Thoracic aorta (tissue), 2 donors: ENCODE data around the gene ABCA13. TPM values are rescaled to one million over a fixed set of nuclear protein-coding genes. Genes with fewer than 3 reads are reported as not detected.

Experiments used
- ATAC-seq: fragments of 150-250 bp; one replicate; pipeline ENCODE4 v1.8.0; 2017; ENCODE audit warnings: low read depth; ENCODE audit not compliant: insufficient number of reproducible peaks, low FRiP score
- DNase-seq: peaks from one replicate; pipeline ENCODE4 v3.0.0-alpha.2; 2020; ENCODE audit warnings: low spot score
- H3K27ac ChIP-seq, 2 donors: fragments of 200-600 bp; sonication (generic); 1 replicate in 1 of 2; 2 replicates in 1 of 2; pipeline ENCODE4 v1.5.1; 2016; ENCODE audit warnings: mild to moderate bottlenecking in 2 of 2, moderate library complexity in 2 of 2
- H3K27me3 ChIP-seq: fragments of 200-600 bp; sonication (generic); replicated peaks from 2 replicates; pipeline ENCODE4 v1.6.0; 2016; ENCODE audit warnings: mild to moderate bottlenecking; ENCODE audit not compliant: insufficient read depth
- H3K36me3 ChIP-seq: fragments of 200-600 bp; sonication (generic); one replicate; pipeline ENCODE4 v1.5.1; 2016
- H3K4me1 ChIP-seq, 2 donors: fragments of 200-600 bp; sonication (generic); 1 replicate in 1 of 2; 2 replicates in 1 of 2; pipeline versions ENCODE4 v1.5.1 to v1.6.0; 2016; ENCODE audit warnings: low read depth in 2 of 2, mild to moderate bottlenecking in 1 of 2; ENCODE audit not compliant: control insufficient read depth in 1 of 2
- H3K4me3 ChIP-seq: fragments of 200-600 bp; sonication (generic); 2 replicates; pipeline ENCODE4 v1.5.1; 2016; ENCODE audit warnings: mild to moderate bottlenecking
- H3K9me3 ChIP-seq: fragments of 200-600 bp; sonication (generic); 2 replicates; pipeline ENCODE4 v1.5.1; 2016
- total RNA-seq, 2 donors: library from RNA; depleted of rRNA; stranded (reverse); fragments of >200 nt; gene quantifications; one replicate each; pipeline versions ENCODE4 v1.1.0 to v1.2.3, GENCODE V29; 2016
- TF ChIP-seq, protein P1 (sequence below): fragments of 200-600 bp; sonication (generic); IDR thresholded peaks from one replicate; pipeline ENCODE4 v1.5.1; 2019; ENCODE audit warnings: antibody characterized with exemption

ABCA13 gene
- total RNA-seq, 2 donors from 2014 or later: not detected

DNA sequence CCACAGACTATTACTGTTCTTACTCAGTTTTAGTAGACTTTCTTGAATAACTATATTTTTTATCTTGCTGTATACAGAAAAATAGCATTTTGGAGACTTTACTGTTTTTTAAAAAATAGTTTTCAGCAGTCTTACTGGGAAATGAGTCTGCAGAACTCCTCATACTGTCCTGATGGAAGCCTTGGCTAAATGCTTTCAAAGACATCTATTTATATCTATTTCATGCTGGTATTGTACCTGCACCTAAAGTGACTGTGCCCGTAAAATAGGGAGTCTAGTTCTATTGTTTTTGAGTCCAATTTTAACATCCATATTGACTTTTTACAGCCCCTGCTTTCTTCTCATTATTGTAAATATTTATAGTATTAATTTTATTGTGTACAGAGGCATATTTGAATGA, 464.5 kb downstream of the ABCA13 start:
- ATAC-seq: no peak
- DNase-seq: no peak
- TF ChIP-seq, protein P1, sequence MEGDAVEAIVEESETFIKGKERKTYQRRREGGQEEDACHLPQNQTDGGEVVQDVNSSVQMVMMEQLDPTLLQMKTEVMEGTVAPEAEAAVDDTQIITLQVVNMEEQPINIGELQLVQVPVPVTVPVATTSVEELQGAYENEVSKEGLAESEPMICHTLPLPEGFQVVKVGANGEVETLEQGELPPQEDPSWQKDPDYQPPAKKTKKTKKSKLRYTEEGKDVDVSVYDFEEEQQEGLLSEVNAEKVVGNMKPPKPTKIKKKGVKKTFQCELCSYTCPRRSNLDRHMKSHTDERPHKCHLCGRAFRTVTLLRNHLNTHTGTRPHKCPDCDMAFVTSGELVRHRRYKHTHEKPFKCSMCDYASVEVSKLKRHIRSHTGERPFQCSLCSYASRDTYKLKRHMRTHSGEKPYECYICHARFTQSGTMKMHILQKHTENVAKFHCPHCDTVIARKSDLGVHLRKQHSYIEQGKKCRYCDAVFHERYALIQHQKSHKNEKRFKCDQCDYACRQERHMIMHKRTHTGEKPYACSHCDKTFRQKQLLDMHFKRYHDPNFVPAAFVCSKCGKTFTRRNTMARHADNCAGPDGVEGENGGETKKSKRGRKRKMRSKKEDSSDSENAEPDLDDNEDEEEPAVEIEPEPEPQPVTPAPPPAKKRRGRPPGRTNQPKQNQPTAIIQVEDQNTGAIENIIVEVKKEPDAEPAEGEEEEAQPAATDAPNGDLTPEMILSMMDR: no peak
- Histone ChIP-seq H3K4me3 (no peak overlapping the region), H3K36me3 (no peaks in the 10 kb centered on the region), H3K27ac (no peak overlapping the region), H3K9me3 (no peaks in the 10 kb centered on the region), H3K27me3 (no peaks in the 10 kb centered on the region), H3K4me1 (no peaks in the 10 kb centered on the region)

DNA sequence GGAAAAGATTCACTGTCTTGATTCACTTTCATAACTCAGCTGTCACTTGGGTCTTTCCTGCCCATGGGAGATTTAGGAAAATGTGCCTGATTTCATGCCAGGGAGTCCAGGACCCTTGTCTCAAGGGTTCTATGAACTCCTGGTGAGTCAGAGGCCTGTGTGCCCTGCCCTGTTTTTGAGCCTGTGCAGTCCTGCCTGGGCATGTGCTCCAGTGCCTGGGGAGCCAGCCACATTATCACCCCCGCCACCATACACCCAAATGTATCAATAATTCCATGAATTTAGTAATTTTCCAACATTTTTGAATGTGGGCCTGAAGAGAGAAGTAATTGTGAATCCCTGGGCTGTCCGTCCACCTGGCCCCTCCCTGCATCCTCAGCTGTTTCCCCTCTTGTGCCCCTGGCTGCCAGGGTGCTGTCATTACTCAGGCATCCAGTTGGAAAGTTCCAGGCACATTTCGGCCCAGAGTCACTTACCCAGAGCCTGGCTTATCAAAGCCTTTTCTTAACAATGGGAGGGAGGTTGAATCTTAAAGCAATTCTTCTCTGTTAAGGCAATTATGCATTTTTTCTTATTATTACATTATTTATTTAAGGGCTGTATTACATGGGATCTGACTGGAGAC, 465.2 kb downstream of the ABCA13 start:
- no peak overlapping the region for H3K27ac ChIP-seq
- no peak for ATAC-seq

DNA sequence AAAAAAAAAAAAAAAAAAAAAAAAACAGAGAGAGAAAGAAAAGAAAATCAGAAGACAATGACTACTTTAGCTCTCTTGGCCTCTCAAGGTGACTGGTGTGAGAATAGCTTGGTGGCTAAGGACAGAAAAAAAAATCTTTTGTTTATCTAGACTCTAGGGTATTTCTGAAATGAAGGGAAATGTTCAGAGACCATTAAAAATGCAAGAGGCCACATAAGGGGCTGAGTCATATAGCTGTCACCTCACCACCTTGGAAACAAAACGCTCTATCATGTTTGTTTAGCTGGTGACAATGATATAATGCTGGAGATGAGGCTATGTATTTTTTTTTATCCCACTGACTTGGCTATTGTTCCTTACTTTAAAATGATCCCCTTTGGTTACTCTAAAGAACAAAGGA, 466.1 kb downstream of the ABCA13 start:
- H3K9me3 ChIP-seq: no peaks in the 10 kb centered on the region
- no peaks in the 10 kb centered on the region for H3K4me1 ChIP-seq
- TF ChIP-seq, protein P1: no peak
- no peak overlapping the region for H3K4me3 ChIP-seq
- ATAC-seq: no peak
- no peaks in the 10 kb centered on the region for H3K36me3 ChIP-seq
- no peak overlapping the region for H3K27ac ChIP-seq
- no peak for DNase-seq
- H3K27me3 ChIP-seq: no peaks in the 10 kb centered on the region

More for the DNA sequence above, 465.2 kb downstream of the ABCA13 start:
- H3K27me3 ChIP-seq: no peaks in the 10 kb centered on the region
- TF ChIP-seq, protein P1: no peak
- H3K9me3 ChIP-seq: no peaks in the 10 kb centered on the region
- no peak for DNase-seq
- no peaks in the 10 kb centered on the region for H3K4me1 ChIP-seq
- H3K36me3 ChIP-seq: no peaks in the 10 kb centered on the region
- H3K4me3 ChIP-seq: no peak overlapping the region

- H3K9me3 ChIP-seq: no peaks in the 10 kb centered on the region
- DNase-seq (no peak), ATAC-seq (no peak)
- H3K27ac ChIP-seq: no peak overlapping the region
- H3K4me3 ChIP-seq: no peak overlapping the region
- H3K4me1 ChIP-seq: no peaks in the 10 kb centered on the region
- TF ChIP-seq, protein P1: no peak
- H3K36me3 ChIP-seq: no peaks in the 10 kb centered on the region
- H3K27me3 ChIP-seq: no peaks in the 10 kb centered on the region
Measured at GRCh38 chr7:48638041-48638440, 466.8 kb downstream of the ABCA13 start.

- TF ChIP-seq, protein P1: no peak
- H3K4me1 ChIP-seq: no peaks in the 10 kb centered on the region
- H3K4me3 ChIP-seq: no peak overlapping the region
- no peaks in the 10 kb centered on the region for H3K27me3 ChIP-seq
- DNase-seq: no peak
- ATAC-seq: no peak
- H3K27ac ChIP-seq: no peak overlapping the region
- no peaks in the 10 kb centered on the region for H3K9me3 ChIP-seq
- no peaks in the 10 kb centered on the region for H3K36me3 ChIP-seq
Measured at GRCh38 chr7:48643431-48644013, 472.3 kb downstream of the ABCA13 start.
